ENCODE results near the gene UBE3D.

GRCh38 chr6:82979657-82980056, 86.0 kb downstream of the UBE3D start:
- TF ChIP-seq CTCF (IDR thresholded peaks at IDR 0.05) (no peak), POLR2A (IDR thresholded peaks at IDR 0.05) (no peak), POLR2AphosphoS5 (IDR thresholded peaks at IDR 0.05) (no peak), EP300 (IDR thresholded peaks at IDR 0.05; ENCODE audit: low read depth) (no peak)

Data from transverse colon (tissue), 4 donors.